GM18511 (cell line): ENCODE data around the gene ABCF1.

Source experiments
- ATAC-seq: cut with Tn5 transposase; IDR thresholded peaks from one replicate; pipeline ENCODE4 v1.9.1; 2021; ENCODE audit warnings: mild to moderate bottlenecking, moderate library complexity; ENCODE audit not compliant: unreplicated experiment

The ABCF1 gene

DNA sequence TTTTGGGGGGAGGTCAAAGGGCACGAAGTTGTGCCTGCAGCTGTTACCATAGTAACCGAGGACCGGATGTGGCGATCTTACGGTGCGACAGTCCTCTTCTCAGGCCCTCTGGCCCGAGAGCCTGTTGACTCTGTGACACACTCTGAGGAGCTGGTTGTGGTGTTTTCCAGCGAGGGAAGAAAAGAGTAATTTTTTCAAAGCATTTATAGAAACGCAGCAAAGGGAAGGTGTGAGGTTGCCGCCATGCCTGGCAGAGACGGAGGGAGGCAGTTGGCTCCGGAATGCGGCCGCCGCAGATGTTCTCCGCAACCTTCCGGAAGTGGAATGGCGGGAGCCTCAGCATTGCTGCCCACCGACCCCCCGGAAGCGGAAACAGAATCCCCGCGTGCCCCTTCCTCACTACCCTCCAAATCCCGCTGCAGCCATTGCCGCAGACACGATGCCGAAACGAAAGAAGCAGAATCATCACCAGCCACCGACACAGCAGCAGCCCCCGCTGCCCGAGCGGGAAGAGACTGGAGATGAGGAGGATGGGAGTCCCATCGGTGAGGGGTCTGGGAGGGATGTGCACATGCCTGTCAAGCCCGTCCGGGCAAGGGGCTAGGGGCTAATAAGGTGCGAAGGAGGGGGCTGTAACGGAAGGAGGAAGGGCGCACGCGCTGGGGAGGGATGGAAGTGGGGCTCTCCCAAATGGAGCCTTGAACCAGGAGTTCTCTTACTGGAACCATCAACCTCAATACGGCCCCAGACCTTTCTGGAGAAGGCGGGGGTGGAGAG, 14.1 kb upstream of the ABCF1 start, which contains the start of gene PRR3:
Gene PRR3 (plus strand): TSS at position 390 of the 777 bp plus-strand sequence. CDS start 50 bp downstream, at position 440.
- ATAC-seq, result peak; percentile 71

- no peak for ATAC-seq
Measured at GRCh38 chr6:30557683-30557981, 13.6 kb upstream of the ABCF1 start.

DNA sequence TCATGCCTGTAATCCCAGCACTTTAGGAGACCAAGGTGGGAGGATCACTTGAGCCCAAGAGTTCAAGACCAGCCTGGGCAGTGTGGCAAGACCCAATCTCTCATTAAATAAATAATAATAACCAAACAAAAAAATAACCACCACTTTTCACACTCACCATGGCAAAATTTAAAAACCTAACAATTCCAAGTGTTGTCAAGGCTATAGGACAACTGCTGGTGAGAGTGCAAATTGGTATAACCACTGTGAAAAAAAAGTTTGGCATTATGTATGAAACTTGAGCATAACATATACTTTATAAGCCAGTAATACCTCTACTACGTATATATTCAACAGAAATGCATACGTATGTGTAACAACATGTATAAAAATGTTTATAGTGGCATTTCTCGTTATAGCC, 10.3 kb upstream of the ABCF1 start:
- no peak for ATAC-seq

- ATAC-seq, result no peak
Measured at GRCh38 chr6:30562470-30563425, 8.5 kb upstream of the ABCF1 start.

DNA sequence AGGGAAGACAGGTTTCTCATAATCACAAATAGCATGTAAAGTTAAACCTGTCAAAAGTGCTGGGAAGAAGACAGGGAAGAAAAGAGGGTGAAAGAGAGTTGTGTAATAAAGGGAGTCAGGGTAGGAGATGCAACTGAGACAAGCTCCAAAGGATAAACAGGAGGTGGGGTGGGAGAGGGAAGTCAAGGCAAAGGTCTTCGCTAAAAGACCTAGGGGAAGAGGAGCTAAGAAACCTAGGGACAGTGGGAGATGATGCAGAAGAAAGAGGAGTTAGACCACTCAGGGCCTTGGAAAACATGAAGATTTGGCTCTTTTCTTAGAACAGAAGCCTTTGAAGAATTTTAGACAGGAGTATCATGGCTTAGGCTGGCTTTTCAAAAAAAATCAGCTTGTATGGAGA, 7.1 kb upstream of the ABCF1 start:
- no peak for ATAC-seq

- ATAC-seq, result no peak
Measured at GRCh38 chr6:30565772-30566171, 5.5 kb upstream of the ABCF1 start.

DNA sequence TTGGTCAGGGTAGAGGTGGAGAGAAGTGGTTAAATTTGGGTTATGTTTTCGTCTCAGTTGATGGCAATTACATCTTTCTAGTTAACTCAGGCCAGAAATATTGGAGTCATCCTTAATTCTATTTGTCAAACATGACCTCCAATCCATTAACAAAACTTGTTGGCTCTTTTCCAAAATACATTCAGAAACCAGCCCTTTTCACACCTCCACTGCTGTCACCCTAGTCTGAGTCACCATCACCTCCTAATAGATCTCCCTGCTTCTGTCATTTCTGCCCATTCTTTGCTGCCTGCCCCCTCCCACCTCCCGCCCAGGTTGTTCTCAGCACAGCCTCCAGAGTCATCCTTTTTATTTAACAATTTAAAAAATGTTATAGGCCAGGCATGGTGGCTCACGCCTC, 3.0 kb upstream of the ABCF1 start:
- ATAC-seq, result no peak

DNA sequence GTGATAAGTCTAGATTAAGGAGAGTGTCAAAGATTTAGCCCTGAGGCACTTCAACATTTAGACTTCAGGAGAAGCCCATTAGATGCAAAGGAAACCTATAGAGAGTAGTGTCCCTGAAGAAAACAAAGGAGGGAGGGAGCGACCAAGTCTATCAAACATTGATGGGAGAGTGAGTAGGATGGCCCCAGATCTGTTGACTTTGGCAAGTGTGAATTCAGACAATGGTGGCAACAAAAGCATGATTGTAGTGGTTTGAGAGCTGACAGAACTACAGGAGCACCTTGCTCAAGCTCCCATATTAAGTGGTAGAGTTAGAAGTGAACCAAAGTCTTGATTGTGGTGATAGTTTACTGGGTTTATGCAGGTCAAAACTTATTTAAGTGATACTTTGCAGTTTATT, 979 bp upstream of the ABCF1 start:
- no peak for ATAC-seq

GRCh38 chr6:30570740-30571074, 535 bp upstream of the ABCF1 start:
- peak; percentile 16 for ATAC-seq

- ATAC-seq, result no peak
Measured at GRCh38 chr6:30571762-30572082, 480 bp downstream of the ABCF1 start.

GRCh38 chr6:30572148-30572547, 906 bp downstream of the ABCF1 start:
- no peak for ATAC-seq

GRCh38 chr6:30573113-30573512, 1.9 kb downstream of the ABCF1 start:
- no peak for ATAC-seq

DNA sequence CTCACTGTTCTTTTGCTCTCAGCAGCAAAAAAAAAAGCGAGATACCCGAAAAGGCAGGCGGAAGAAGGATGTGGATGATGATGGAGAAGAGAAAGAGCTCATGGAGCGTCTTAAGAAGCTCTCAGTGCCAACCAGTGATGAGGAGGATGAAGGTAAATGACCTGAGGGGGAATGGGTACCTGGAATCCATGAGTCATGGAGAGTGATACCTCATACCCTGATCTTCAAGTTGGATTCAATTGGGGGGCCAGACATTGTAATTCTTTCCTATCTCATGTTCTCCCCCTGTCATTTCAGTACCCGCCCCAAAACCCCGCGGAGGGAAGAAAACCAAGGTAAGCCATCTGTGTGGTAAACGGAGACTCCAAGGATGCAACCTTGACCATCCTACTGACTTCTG, 6.8 kb downstream of the ABCF1 start:
- ATAC-seq, result no peak

- no peak for ATAC-seq
Measured at GRCh38 chr6:30583921-30584320, 12.7 kb downstream of the ABCF1 start.

GRCh38 chr6:30589754-30590358, 18.6 kb downstream of the ABCF1 start:
- no peak for ATAC-seq

- no peak for ATAC-seq
Measured at GRCh38 chr6:30590509-30590908, 19.3 kb downstream of the ABCF1 start.

- no peak for ATAC-seq
Measured at GRCh38 chr6:30591008-30591407, 19.8 kb downstream of the ABCF1 start.

- ATAC-seq, result no peak
Measured at GRCh38 chr6:30592287-30592686, 21.0 kb downstream of the ABCF1 start.

GRCh38 chr6:30597315-30598144, 26.3 kb downstream of the ABCF1 start:
- ATAC-seq, result peak; percentile 58

DNA sequence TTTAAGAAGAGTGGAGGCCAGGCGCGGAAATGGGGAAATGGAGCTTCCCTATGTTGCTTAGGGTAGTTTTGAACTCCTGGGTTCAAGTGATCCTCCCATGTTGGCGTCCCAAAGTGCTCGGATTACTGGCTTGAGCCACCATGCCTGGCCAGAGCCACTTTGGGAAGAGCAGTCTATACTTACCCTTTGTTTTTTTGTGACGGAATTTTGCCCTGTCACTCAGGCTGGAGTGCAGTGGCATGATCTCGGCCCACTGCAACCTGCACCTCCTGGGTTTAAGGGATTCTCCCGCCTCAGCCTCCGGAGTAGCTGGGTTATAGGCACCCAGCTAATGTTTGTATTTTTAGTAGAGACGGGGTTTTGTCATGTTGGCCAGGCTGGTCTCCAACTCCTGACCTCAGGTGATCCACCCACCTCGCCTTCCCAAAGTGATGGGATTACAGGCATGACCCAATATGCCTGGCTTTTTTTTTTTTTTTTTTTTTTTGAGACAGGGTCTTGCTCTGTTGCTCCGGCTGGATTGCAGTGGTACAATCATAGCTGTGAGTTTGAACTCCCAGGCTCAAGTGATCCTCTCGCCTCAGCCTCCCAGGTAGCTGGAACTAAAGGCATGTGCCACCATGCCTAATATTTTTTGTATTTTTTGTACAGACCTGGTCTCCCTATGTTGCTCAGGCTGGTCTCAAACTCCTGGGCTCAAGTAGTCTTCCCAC, 27.8 kb downstream of the ABCF1 start:
- ATAC-seq, result no peak
